COR-L47 (cell line): ENCODE results near the gene ZNF575.

Experiments
- DNase-seq: peaks from one replicate; lab custom pipeline; 2025; lab: John Stamatoyannopoulos, UW

ZNF575 gene

DNA sequence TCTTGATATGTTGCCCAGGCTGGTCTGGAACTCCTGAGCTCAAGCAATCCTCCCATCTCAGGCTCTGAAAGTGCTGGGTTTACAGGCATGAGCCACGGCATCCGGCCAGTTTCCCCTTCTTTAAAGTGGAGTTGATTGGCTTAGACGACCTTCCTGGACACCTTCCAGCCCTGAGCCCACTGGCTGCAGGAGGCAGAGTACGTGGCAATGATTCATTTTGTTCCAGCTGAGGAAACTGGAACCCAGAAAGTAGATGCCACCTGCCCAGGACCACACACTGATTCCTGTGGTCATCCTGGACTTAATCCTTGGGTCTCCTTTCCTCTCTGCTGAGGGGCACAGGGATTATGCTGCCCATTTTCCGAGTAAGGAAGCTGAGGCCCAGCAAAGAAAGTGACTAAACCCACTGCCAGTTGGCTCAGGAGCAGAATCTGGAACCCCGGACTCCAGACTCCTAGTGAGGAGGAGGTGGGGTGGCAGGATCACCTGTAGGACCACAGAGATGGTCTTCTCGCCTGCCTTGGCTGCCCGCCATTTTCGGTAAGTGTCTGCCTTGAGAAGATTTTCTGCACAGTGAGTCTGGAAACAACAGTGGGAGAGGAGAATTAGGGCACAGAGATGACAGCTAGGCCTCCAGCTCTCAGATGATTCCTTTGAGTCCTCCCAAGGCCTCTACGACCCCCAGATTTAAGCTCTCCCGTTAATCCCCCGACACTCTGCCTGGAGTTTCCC, 41.6 kb downstream of the ZNF575 start:
- no peak for DNase-seq

DNA sequence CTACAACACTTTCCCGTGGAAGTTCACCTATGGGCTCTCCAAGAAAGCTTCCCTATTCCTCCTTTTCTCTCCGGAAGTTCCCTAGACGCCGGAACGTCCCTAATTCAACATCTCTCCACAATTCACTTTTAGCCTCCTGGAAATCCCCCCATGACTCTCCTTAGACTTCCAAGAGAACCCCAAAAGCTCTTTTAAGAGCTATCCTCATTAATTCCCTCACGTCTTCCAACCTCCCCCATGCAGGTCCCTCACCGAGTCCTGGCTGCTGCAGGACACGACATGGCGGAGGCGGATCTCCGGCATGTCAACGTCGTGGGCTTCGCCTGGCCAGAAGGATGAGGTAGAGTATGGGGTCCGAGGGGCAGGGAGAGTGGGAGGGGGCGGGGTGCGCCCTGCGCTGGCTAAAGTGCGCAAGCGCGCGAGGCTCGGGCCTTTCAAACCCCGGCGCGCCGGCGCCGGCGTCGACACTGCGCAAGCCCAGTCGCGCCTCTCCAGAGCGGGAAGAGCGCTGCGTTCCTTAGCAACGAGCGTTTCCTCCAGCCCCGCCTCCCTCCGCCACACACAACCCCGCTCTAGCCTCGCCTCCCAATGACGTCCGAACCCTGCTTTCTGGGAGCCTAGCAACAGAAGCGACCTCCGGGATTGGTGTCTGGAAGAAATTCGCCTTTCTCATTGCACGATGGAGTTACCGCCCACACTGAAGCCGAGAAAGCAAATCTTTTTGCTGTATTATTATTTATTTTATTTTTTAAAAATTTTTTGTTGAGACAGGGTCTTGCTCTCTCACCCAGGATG, 42.4 kb downstream of the ZNF575 start, which contains the start of the genes PINLYP and XRCC1:
TSS of gene PINLYP (plus strand) at position 646 of the 795 bp plus-strand sequence. CDS start 1,391 bp downstream, outside the sequence.
TSS of gene XRCC1 (minus strand) at position 372 of the 795 bp plus-strand sequence. CDS start at position 303, 69 bp downstream.
- DNase-seq = peak; percentile 99

DNA sequence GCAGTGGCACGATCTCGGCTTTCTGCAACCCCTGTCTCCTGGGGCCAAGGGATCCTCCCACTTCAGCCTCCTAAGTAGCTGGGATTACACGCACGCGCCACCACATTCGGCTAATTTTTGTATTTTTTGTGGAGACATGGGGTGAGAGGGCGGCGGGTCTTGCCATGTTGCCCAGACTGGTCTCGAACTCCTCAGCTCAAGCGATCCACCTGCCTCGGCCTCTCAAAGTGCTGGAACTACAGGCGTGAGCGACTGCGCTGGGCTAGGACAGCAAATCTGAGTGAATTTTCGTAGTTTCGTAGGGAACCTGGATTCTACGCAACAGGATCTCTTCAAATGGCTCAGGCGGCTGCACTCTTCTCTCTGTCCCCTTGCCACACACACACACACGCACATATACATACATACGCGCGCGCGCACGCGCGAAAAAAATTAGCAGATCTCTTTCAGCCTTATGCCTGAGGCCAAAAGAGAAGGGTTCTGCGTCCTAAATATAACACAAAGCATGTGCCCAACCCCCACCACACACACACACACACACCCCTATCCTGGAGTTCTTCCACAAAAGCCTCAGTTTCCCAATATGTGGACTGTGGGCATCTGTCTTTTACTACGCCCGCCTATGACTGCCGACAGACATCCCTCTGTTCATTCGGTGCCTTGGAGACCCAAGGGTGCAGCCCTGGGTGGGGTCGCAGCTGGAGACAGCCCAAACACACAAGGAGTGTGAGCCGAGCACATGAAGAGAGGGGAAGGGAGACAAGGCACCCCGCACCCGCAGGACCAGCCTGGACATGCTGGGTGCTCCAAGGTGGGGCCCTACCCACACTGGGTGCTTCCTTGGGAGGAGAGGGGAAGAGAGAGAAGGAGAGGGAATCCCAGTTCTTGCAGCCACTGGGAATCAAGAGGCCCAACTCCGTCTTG, 43.2 kb downstream of the ZNF575 start:
- no peak for DNase-seq

DNA sequence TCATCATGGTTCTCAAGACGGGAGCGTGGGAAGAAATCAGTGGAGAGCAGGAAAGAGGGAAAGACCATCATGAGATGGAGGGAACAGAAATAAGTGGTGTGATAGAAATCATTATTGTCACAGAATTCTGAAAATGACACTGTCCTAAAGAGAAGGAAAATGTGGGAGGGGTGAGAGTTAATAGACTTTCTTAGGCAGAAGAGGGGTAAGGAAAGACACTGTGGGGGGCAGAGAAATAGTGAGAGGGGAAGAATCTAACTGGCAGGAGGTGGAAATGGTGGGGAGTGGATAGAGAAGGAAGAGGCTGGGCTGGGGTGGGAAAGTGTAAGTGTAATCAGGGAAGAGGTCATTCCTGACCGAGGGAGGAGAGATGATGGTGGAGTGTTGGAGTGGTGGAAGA, 45.8 kb downstream of the ZNF575 start:
- no peak for DNase-seq

DNA sequence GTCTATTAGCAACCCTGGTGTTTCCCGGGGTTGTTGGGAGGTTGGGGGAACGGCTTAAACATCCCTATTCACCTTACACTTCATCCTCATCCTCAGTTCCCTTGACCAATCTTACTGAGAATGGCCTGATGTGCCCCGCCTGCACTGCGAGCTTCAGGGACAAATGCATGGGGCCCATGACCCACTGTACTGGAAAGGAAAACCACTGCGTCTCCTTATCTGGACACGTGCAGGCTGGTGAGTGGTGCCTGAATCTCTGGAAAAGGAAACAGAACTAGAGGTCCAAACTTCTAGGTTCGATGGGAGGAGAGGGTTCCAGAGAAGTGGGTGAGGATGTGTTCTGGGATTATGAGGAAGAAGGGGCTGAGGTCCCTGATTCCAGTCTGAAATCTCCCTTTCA, 48.5 kb downstream of the ZNF575 start:
- no peak for DNase-seq

DNA sequence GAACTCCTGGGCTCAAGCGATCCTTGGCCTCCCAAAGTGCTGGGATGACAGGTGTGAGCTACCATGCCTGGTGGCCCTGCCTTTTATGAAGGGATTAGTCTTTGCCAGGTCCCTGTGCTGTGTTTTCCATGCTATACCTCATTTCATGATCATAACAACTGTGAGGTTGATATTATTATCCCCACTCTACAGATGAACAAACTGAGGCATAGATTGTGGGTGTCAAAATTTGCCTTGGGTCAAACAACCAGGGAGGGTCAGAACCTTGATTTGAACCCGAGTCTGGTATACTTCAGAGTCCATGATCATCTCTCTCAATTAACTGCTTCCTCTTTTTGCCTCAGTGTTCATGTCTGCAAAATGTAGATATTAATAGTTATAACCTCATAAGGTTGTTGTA, 49.5 kb downstream of the ZNF575 start:
- DNase-seq = no peak

DNA sequence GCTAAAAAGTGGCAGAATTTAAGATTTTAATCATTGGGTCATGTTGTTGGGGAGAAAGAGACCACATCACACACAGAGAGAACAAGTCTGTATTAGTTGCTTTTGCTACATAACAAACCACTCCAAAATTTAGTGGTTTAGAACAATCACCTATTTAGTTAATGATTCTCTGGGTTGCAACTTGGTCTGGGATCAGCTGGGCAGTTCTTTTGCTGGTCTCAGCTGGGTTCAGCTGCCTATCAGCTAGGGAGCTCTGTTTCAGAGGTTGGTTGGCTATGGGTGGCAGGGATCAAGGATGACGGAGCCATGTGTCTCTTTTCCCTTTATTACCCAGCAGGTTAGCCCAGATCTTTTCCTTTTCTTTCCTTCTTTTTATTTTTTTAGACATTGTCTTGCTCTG, 51.5 kb downstream of the ZNF575 start:
- DNase-seq = no peak
